ENCODE data around the gene NEIL1.

- TF ChIP-seq POLR2A (IDR thresholded peaks at IDR 0.05; ENCODE audit: low read depth, low read length) (no peak), POLR2AphosphoS5 (IDR thresholded peaks at IDR 0.05; ENCODE audit: low read depth, low read length) (no peak), TAF1 (IDR thresholded peaks at IDR 0.05; ENCODE audit: borderline replicate concordance, low read depth, low read length) (no peak)
Observed at GRCh38 chr15:75371901-75372688, 25.3 kb downstream of the NEIL1 start.

Measured in GM12892 (cell line).